Glutamatergic neuron (in vitro differentiated cells): ENCODE measurements around the gene CASP4. TPM values are rescaled to one million over a fixed set of nuclear protein-coding genes. Genes with fewer than 3 reads are reported as not detected.
"Not testable (repeated sequence)": the region's sequence is repeated elsewhere in the genome, so short reads cannot be mapped to it uniquely, and the experiment has no call there.

ENCODE experiments used
- DNase-seq: peaks from one replicate; pipeline ENCODE4 v3.0.0; 2022
- H3K27ac Mint-ChIP-seq: one replicate; pipeline ENCODE4 v1.8.0; 2020; ENCODE audit warnings: mild to moderate bottlenecking, mixed read lengths, inconsistent platforms; ENCODE audit not compliant: unreplicated experiment
- H3K27me3 Mint-ChIP-seq: one replicate; pipeline ENCODE4 v1.8.0; 2020; ENCODE audit warnings: mild to moderate bottlenecking, moderate library complexity, mixed read lengths, inconsistent platforms; ENCODE audit not compliant: unreplicated experiment
- H3K36me3 Mint-ChIP-seq: one replicate; pipeline ENCODE4 v1.8.0; 2020; ENCODE audit warnings: mild to moderate bottlenecking, mixed read lengths, inconsistent platforms; ENCODE audit not compliant: unreplicated experiment
- H3K4me1 Mint-ChIP-seq: one replicate; pipeline ENCODE4 v1.8.0; 2020; ENCODE audit warnings: mild to moderate bottlenecking, low read depth, mixed read lengths, inconsistent platforms; ENCODE audit not compliant: unreplicated experiment
- H3K4me3 Mint-ChIP-seq: one replicate; pipeline ENCODE4 v1.8.0; 2020; ENCODE audit warnings: mild to moderate bottlenecking, mixed read lengths, inconsistent platforms; ENCODE audit not compliant: unreplicated experiment
- H3K9me3 Mint-ChIP-seq: one replicate; pipeline ENCODE4 v1.8.0; 2020; ENCODE audit warnings: mild to moderate bottlenecking, moderate library complexity, mixed read lengths, inconsistent platforms; ENCODE audit not compliant: unreplicated experiment
- CTCF ChIP-seq: fragments of 200-600 bp; sonication (generic); IDR thresholded peaks from one replicate; pipeline ENCODE4 v1.5.0; 2021; ENCODE audit not compliant: partially characterized antibody, unreplicated experiment
- total RNA-seq: library from RNA; stranded (reverse); fragmentation: NEBNext Ultra II Directional; extraction: Animal tissue kit (Norgen Biotek cat#: 25700); gene quantifications from one replicate; pipeline ENCODE4 v1.2.1, GENCODE V29; 2021; ENCODE audit not compliant: unreplicated experiment

Gene CASP4
- total RNA-seq, 1 donor from 2014 or later: not detected

GRCh38 chr11:104944076-104944475 is 24.3 kb downstream of the CASP4 start:
- TF ChIP-seq CTCF: no peak
- no peak for DNase-seq
- H3K4me1 Mint-ChIP-seq: no peaks in the 10 kb centered on the region
- no peaks in the 10 kb centered on the region for H3K36me3 Mint-ChIP-seq
- H3K27me3 Mint-ChIP-seq: peaks cover 2% of the 10 kb centered on the region
- H3K27ac Mint-ChIP-seq: no peak overlapping the region
- H3K4me3 Mint-ChIP-seq: no peak overlapping the region
- no peaks in the 10 kb centered on the region for H3K9me3 Mint-ChIP-seq

- H3K27me3 Mint-ChIP-seq: peaks cover 2% of the 10 kb centered on the region
- H3K4me1 Mint-ChIP-seq: no peaks in the 10 kb centered on the region
- no peaks in the 10 kb centered on the region for H3K36me3 Mint-ChIP-seq
- H3K9me3 Mint-ChIP-seq: no peaks in the 10 kb centered on the region
- H3K27ac Mint-ChIP-seq: no peak overlapping the region
- H3K4me3 Mint-ChIP-seq: no peak overlapping the region
- DNase-seq: no peak
- TF ChIP-seq CTCF: no peak
These were observed 24.8 kb downstream of the CASP4 start for GRCh38 chr11:104943561-104943960.

DNA sequence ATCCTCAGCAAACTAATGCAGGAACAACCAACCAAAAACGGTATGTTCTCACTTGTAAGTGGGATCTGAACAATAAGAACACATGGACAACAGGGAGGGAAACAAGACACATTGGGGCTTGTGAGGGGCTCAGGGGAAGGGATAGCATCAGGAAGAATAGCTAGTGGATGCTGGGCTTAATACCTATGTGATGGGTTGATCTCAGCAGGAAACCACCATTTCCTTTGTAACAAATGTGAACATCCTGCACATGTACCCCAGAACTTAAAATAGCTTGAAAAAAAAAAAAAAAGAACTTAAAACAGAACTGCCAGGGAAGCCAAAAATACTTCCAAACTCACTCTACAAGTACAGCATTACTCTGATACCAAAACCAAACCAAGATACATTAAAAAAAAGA is 33.8 kb downstream of the CASP4 start:
- Mint-ChIP-seq H3K4me3 (no peak overlapping the region), H3K9me3 (peaks cover 2% of the 10 kb centered on the region), H3K36me3 (no peaks in the 10 kb centered on the region), H3K27me3 (peaks cover 2% of the 10 kb centered on the region), H3K27ac (no peak overlapping the region), H3K4me1 (no peaks in the 10 kb centered on the region)
- no peak for TF ChIP-seq CTCF
- no peak for DNase-seq

- not testable (repeated sequence) for H3K9me3 Mint-ChIP-seq, DNase-seq, H3K36me3 Mint-ChIP-seq, H3K27ac Mint-ChIP-seq, H3K27me3 Mint-ChIP-seq, H3K4me1 Mint-ChIP-seq, H3K4me3 Mint-ChIP-seq
These were observed 34.3 kb downstream of the CASP4 start for GRCh38 chr11:104934073-104934472.

- DNase-seq: no peak
- H3K9me3 Mint-ChIP-seq: peaks cover 4% of the 10 kb centered on the region
- peaks cover 13% of the 10 kb centered on the region for H3K36me3 Mint-ChIP-seq
- H3K4me3 Mint-ChIP-seq: no peak overlapping the region
- H3K4me1 Mint-ChIP-seq: peaks cover 2% of the 10 kb centered on the region
- no peak for TF ChIP-seq CTCF
- no peak overlapping the region for H3K27ac Mint-ChIP-seq
- no peaks in the 10 kb centered on the region for H3K27me3 Mint-ChIP-seq
These were observed 39.6 kb downstream of the CASP4 start for GRCh38 chr11:104928811-104929210.
